WTC11 (cell line): ENCODE measurements around the gene NOL9. TPM values are rescaled to one million over a fixed set of nuclear protein-coding genes. Genes with fewer than 3 reads are reported as not detected.

ENCODE experiments used
- AFF4 ChIP-seq: sonication (generic); formaldehyde crosslinking; IDR thresholded peaks from 2 replicates; pipeline ENCODE4 v1.8.1; 2023; ENCODE audit warnings: mild to moderate bottlenecking, missing genetic modification reagents, borderline replicate concordance
- ATF6 ChIP-seq: sonication (generic); formaldehyde crosslinking; IDR thresholded peaks from 2 replicates; pipeline ENCODE4 v1.8.1; 2023; ENCODE audit warnings: mild to moderate bottlenecking, missing genetic modification reagents
- EMX1 ChIP-seq: fragments of 250-450 bp; sonication (Bioruptor Pico); IDR thresholded peaks from 2 replicates; pipeline ENCODE4 v1.8.0; 2021; ENCODE audit warnings: mild to moderate bottlenecking
- ESRRA ChIP-seq: sonication (generic); formaldehyde crosslinking; IDR thresholded peaks from 2 replicates; pipeline ENCODE4 v1.8.1; 2022; ENCODE audit warnings: mild to moderate bottlenecking, missing genetic modification reagents, borderline replicate concordance
- GTF2I ChIP-seq: fragments of 250-450 bp; sonication (Bioruptor Pico); conservative IDR thresholded peaks from 2 replicates; pipeline ENCODE4 v1.4.0; 2021; ENCODE audit warnings: mild to moderate bottlenecking
- IRF1 ChIP-seq: sonication (generic); formaldehyde crosslinking; IDR thresholded peaks from 2 replicates; pipeline ENCODE4 v1.8.0; 2023; ENCODE audit warnings: missing genetic modification reagents
- MAX ChIP-seq: sonication (generic); formaldehyde crosslinking; IDR thresholded peaks from 2 replicates; pipeline ENCODE4 v1.8.0; 2022; ENCODE audit warnings: mild to moderate bottlenecking, missing genetic modification reagents
- NR1H2 ChIP-seq: sonication (generic); formaldehyde crosslinking; IDR thresholded peaks from 2 replicates; pipeline ENCODE4 v1.9.0; 2021; ENCODE audit warnings: mild to moderate bottlenecking, moderate library complexity, missing genetic modification reagents
- NR2C2 ChIP-seq: sonication (generic); formaldehyde crosslinking; IDR thresholded peaks from 2 replicates; pipeline ENCODE4 v1.8.0; 2022; ENCODE audit warnings: mild to moderate bottlenecking, missing genetic modification reagents
- NR3C1 ChIP-seq: sonication (generic); formaldehyde crosslinking; conservative IDR thresholded peaks from 2 replicates; pipeline ENCODE4 v1.8.1; 2023; ENCODE audit warnings: low read depth, mild to moderate bottlenecking, missing genetic modification reagents
- PRRX2 ChIP-seq: fragments of 250-450 bp; sonication (Bioruptor Pico); IDR thresholded peaks from 2 replicates; pipeline ENCODE4 v1.8.0; 2021; ENCODE audit warnings: mild to moderate bottlenecking
- RORB ChIP-seq: fragments of 250-450 bp; sonication (Bioruptor Pico); IDR thresholded peaks from 2 replicates; pipeline ENCODE4 v1.9.0; 2021; ENCODE audit warnings: mild to moderate bottlenecking
- SMAD4 ChIP-seq: sonication (generic); formaldehyde crosslinking; IDR thresholded peaks from 2 replicates; pipeline ENCODE4 v1.8.0; 2022; ENCODE audit warnings: mild to moderate bottlenecking, missing genetic modification reagents
- TCF7 ChIP-seq: sonication (generic); formaldehyde crosslinking; IDR thresholded peaks from 2 replicates; pipeline ENCODE4 v1.8.0; 2022; ENCODE audit warnings: mild to moderate bottlenecking, low read depth, missing genetic modification reagents, moderate library complexity
- TP53 ChIP-seq: sonication (generic); formaldehyde crosslinking; IDR thresholded peaks from 2 replicates; pipeline ENCODE4 v1.8.1; 2023; ENCODE audit warnings: mild to moderate bottlenecking, missing genetic modification reagents
- ZBTB43 ChIP-seq: sonication (generic); formaldehyde crosslinking; IDR thresholded peaks from 2 replicates; pipeline ENCODE4 v1.8.1; 2023; ENCODE audit warnings: mild to moderate bottlenecking, missing genetic modification reagents
- ZNF121 ChIP-seq: sonication (generic); formaldehyde crosslinking; IDR thresholded peaks from 2 replicates; pipeline ENCODE4 v1.8.0; 2023; ENCODE audit warnings: missing genetic modification reagents
- ZNF138 ChIP-seq: sonication (generic); formaldehyde crosslinking; conservative IDR thresholded peaks from 2 replicates; pipeline ENCODE4 v1.8.1; 2022; ENCODE audit warnings: mild to moderate bottlenecking, moderate library complexity, missing genetic modification reagents
- ZNF396 ChIP-seq: fragments of 250-450 bp; sonication (Bioruptor Pico); IDR thresholded peaks from 2 replicates; pipeline ENCODE4 v1.8.0; 2021; ENCODE audit warnings: mild to moderate bottlenecking, moderate library complexity, borderline replicate concordance
- ZNF416 ChIP-seq: fragments of 250-450 bp; sonication (Bioruptor Pico); IDR thresholded peaks from 2 replicates; pipeline ENCODE4 v1.9.0; 2021; ENCODE audit warnings: mild to moderate bottlenecking, inconsistent platforms
- ZNF423 ChIP-seq: fragments of 250-450 bp; sonication (Bioruptor Pico); IDR thresholded peaks from 2 replicates; pipeline ENCODE4 v2.1.2; 2022; ENCODE audit warnings: mild to moderate bottlenecking, moderate library complexity
- ZNF512 ChIP-seq: sonication (generic); formaldehyde crosslinking; IDR thresholded peaks from 2 replicates; pipeline ENCODE4 v1.8.1; 2022; ENCODE audit warnings: missing genetic modification reagents, borderline replicate concordance
- total RNA-seq: library from RNA; stranded (reverse); gene quantifications from 3 replicates; pipeline ENCODE4 v1.2.3, GENCODE V29; 2021

Gene NOL9
- total RNA-seq, 1 experiment from 2014 or later, result 37.4 TPM

GRCh38 chr1:6601049-6601922, 47.0 kb upstream of the NOL9 start (continued):
- TF ChIP-seq ZNF416, result no peak
- no peak for TF ChIP-seq NR2C2 (CRISPR knock-in tag)
- TF ChIP-seq AFF4 (CRISPR knock-in tag), result no peak
- TF ChIP-seq ZBTB43 (CRISPR knock-in tag), result no peak
- no peak for TF ChIP-seq NR3C1 (CRISPR knock-in tag)
- TF ChIP-seq TP53 (CRISPR knock-in tag), result no peak
- no peak for TF ChIP-seq NR1H2 (CRISPR knock-in tag)
- peak; percentile 71 for TF ChIP-seq ZNF423
- TF ChIP-seq ATF6 (CRISPR knock-in tag), result no peak
- TF ChIP-seq PRRX2 (CRISPR knock-in tag), result no peak
- TF ChIP-seq ESRRA (CRISPR knock-in tag), result no peak
- no peak for TF ChIP-seq SMAD4 (CRISPR knock-in tag)
- TF ChIP-seq ZNF512 (CRISPR knock-in tag), result no peak
- TF ChIP-seq ZNF121, result no peak
- no peak for TF ChIP-seq EMX1
- no peak for TF ChIP-seq IRF1
- no peak for TF ChIP-seq ZNF396 (CRISPR knock-in tag)
- TF ChIP-seq ZNF138 (CRISPR knock-in tag), result no peak
- TF ChIP-seq RORB, result no peak
- no peak for TF ChIP-seq MAX (CRISPR knock-in tag)
- no peak for TF ChIP-seq TCF7 (CRISPR knock-in tag)
- TF ChIP-seq GTF2I, result no peak
